Panc1 (cell line): ENCODE measurements around the gene TBC1D23.

ENCODE experiments used
- CTCF ChIP-seq: fragments of 450-650 bp; IDR thresholded peaks from 2 replicates; pipeline ENCODE4 v1.5.1; 2017; ENCODE audit warnings: mild to moderate bottlenecking
- POLR2AphosphoS5 ChIP-seq: IDR thresholded peaks from 2 replicates; pipeline ENCODE4 v1.6.1; 2012; ENCODE audit warnings: mild to moderate bottlenecking, low read depth, low read length, moderate library complexity
- TCF7L2 ChIP-seq: IDR thresholded peaks from 2 replicates; pipeline ENCODE4 v1.6.1; 2011; ENCODE audit warnings: mild to moderate bottlenecking, low read depth, low read length, inconsistent platforms
- TF ChIP-seq, protein P1 (sequence below), 2 experiments: IDR thresholded peaks; 2 replicates each; pipeline ENCODE4 v1.6.1; 2011 to 2012; ENCODE audit warnings: low read depth in 2 of 2, control low read depth in 1 of 2, low read length in 1 of 2, mild to moderate bottlenecking in 1 of 2, moderate library complexity in 1 of 2; ENCODE audit not compliant: insufficient read depth in 1 of 2

GRCh38 chr3:100317912-100318311, 57.1 kb downstream of the TBC1D23 start:
- TF ChIP-seq CTCF (no peak), TCF7L2 (no peak), POLR2AphosphoS5 (no peak)
- TF ChIP-seq, protein P1, sequence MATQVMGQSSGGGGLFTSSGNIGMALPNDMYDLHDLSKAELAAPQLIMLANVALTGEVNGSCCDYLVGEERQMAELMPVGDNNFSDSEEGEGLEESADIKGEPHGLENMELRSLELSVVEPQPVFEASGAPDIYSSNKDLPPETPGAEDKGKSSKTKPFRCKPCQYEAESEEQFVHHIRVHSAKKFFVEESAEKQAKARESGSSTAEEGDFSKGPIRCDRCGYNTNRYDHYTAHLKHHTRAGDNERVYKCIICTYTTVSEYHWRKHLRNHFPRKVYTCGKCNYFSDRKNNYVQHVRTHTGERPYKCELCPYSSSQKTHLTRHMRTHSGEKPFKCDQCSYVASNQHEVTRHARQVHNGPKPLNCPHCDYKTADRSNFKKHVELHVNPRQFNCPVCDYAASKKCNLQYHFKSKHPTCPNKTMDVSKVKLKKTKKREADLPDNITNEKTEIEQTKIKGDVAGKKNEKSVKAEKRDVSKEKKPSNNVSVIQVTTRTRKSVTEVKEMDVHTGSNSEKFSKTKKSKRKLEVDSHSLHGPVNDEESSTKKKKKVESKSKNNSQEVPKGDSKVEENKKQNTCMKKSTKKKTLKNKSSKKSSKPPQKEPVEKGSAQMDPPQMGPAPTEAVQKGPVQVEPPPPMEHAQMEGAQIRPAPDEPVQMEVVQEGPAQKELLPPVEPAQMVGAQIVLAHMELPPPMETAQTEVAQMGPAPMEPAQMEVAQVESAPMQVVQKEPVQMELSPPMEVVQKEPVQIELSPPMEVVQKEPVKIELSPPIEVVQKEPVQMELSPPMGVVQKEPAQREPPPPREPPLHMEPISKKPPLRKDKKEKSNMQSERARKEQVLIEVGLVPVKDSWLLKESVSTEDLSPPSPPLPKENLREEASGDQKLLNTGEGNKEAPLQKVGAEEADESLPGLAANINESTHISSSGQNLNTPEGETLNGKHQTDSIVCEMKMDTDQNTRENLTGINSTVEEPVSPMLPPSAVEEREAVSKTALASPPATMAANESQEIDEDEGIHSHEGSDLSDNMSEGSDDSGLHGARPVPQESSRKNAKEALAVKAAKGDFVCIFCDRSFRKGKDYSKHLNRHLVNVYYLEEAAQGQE (IDR thresholded peaks at IDR 0.05; ENCODE audit: insufficient read depth in 1 of 2, low read depth in 2 of 2, low read length in 1 of 2) = no peak
